Measurements from ENCODE around the gene BRMS1L. TPM values are rescaled to one million over a fixed set of nuclear protein-coding genes. Genes with fewer than 3 reads are reported as not detected.

BRMS1L gene
- total and polyA plus RNA-seq, 7 donors = 4.2 to 10.5 (median 5.8) TPM

GRCh38 chr14:35909665-35910064, 83.5 kb downstream of the BRMS1L start:
- TF ChIP-seq, protein P1, sequence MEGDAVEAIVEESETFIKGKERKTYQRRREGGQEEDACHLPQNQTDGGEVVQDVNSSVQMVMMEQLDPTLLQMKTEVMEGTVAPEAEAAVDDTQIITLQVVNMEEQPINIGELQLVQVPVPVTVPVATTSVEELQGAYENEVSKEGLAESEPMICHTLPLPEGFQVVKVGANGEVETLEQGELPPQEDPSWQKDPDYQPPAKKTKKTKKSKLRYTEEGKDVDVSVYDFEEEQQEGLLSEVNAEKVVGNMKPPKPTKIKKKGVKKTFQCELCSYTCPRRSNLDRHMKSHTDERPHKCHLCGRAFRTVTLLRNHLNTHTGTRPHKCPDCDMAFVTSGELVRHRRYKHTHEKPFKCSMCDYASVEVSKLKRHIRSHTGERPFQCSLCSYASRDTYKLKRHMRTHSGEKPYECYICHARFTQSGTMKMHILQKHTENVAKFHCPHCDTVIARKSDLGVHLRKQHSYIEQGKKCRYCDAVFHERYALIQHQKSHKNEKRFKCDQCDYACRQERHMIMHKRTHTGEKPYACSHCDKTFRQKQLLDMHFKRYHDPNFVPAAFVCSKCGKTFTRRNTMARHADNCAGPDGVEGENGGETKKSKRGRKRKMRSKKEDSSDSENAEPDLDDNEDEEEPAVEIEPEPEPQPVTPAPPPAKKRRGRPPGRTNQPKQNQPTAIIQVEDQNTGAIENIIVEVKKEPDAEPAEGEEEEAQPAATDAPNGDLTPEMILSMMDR (IDR thresholded peaks at IDR 0.05) = no peak
- TF ChIP-seq EP300 (IDR thresholded peaks at IDR 0.05) (no peak), POLR2A (IDR thresholded peaks at IDR 0.05) (no peak), POLR2AphosphoS5 (IDR thresholded peaks at IDR 0.05) (no peak)
- Histone ChIP-seq H3K4me3 (no peak overlapping the region), H3K4me1 (no peaks in the 10 kb centered on the region), H3K27ac (no peak overlapping the region), H3K9me3 (no peaks in the 10 kb centered on the region), H3K27me3 (no peaks in the 10 kb centered on the region), H3K36me3 (no peaks in the 10 kb centered on the region)
- intact Hi-C loops (cut with DNase I) = no loop called here
- WGBS, 2 donors = 52 to 74% methylated on average over 4 of the region's 4 CpGs
- no peak for DNase-seq

DNA sequence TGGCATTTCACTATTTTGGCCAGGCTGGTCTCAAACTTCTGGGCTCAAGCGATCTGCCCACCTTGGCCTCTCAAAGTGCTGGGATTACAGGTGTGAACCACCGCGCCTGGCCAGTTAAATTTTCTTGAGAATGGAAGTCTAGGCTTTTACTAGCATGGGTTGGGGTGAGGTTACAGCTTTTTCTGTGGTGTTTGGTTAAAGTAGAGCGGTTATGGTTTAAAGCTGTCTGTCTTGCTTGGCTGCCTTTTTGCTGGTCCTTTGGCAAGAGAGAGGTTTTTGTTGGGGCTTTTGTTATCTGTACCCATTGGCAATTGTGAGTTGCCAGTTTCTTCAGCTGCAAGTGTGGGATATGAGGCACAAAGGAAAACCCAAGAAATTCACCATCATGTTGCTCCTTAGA, 84.1 kb downstream of the BRMS1L start:
- no peaks in the 10 kb centered on the region for H3K36me3 ChIP-seq

DNA sequence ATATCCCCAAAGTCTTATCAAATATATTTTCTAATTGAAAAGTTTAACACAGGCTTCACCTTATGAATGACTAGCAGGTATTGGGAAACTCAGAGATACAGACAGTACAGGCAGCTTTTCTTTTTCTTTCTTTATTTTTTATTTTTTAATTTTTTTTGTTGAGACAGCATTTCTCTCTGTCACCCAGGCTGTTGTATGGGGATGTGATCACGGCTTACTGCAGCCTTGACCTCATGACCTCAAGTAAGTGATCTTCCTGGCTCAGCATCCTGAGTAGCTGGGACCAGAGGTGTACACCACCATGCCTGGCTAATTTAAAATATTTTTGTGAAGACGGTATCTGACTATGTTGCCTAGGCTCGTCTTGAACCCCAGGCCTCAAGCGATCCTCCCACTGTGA, 85.0 kb downstream of the BRMS1L start:
- TF ChIP-seq, protein P1 (IDR thresholded peaks at IDR 0.05) = no peak
- TF ChIP-seq POLR2A (IDR thresholded peaks at IDR 0.05) (no peak), POLR2AphosphoS5 (IDR thresholded peaks at IDR 0.05) (no peak), EP300 (IDR thresholded peaks at IDR 0.05) (no peak)
- WGBS, 2 donors = 85 to 89% methylated on average over 4 of the region's 4 CpGs
- Histone ChIP-seq H3K27ac (no peak overlapping the region), H3K9me3 (no peaks in the 10 kb centered on the region), H3K4me3 (no peak overlapping the region), H3K27me3 (no peaks in the 10 kb centered on the region), H3K36me3 (no peaks in the 10 kb centered on the region), H3K4me1 (no peaks in the 10 kb centered on the region)
- DNase-seq = no peak
- intact Hi-C loops (cut with DNase I) = no loop called here

More for the DNA sequence above, 84.1 kb downstream of the BRMS1L start:
- no peaks in the 10 kb centered on the region for H3K4me1 ChIP-seq
- intact Hi-C loops (cut with DNase I) = no loop called here
- WGBS, 2 donors = 86 to 94% methylated on average over 4 of the region's 4 CpGs
- H3K9me3 ChIP-seq = no peaks in the 10 kb centered on the region
- TF ChIP-seq POLR2AphosphoS5 (IDR thresholded peaks at IDR 0.05) (no peak), EP300 (IDR thresholded peaks at IDR 0.05) (no peak)
- no peak overlapping the region for H3K27ac ChIP-seq
- no peak overlapping the region for H3K4me3 ChIP-seq
- H3K27me3 ChIP-seq = no peaks in the 10 kb centered on the region
- DNase-seq = no peak

GRCh38 chr14:35915185-35915584, 89.0 kb downstream of the BRMS1L start:
- TF ChIP-seq, protein P1 (IDR thresholded peaks at IDR 0.05) = no peak
- TF ChIP-seq EP300 (IDR thresholded peaks at IDR 0.05) (no peak), POLR2AphosphoS5 (IDR thresholded peaks at IDR 0.05) (no peak), POLR2A (IDR thresholded peaks at IDR 0.05) (no peak)
- Histone ChIP-seq H3K9me3 (no peaks in the 10 kb centered on the region), H3K4me3 (no peak overlapping the region), H3K4me1 (no peaks in the 10 kb centered on the region), H3K27ac (no peak overlapping the region), H3K36me3 (no peaks in the 10 kb centered on the region), H3K27me3 (no peaks in the 10 kb centered on the region)
- no peak for DNase-seq
- 79 to 91% methylated on average over 4 of the region's 4 CpGs for WGBS, 2 donors
- intact Hi-C loops (cut with DNase I) = no loop called here

- Histone ChIP-seq H3K9me3 (no peaks in the 10 kb centered on the region), H3K27ac (no peak overlapping the region), H3K4me1 (no peaks in the 10 kb centered on the region), H3K27me3 (no peaks in the 10 kb centered on the region), H3K4me3 (no peak overlapping the region), H3K36me3 (no peaks in the 10 kb centered on the region)
- 86 to 91% methylated on average over 1 of the region's 1 CpG for WGBS, 2 donors
- no peak for DNase-seq
- TF ChIP-seq EP300 (IDR thresholded peaks at IDR 0.05) (no peak), POLR2AphosphoS5 (IDR thresholded peaks at IDR 0.05) (no peak), POLR2A (IDR thresholded peaks at IDR 0.05) (no peak)
- TF ChIP-seq, protein P1 (IDR thresholded peaks at IDR 0.05) = no peak
- intact Hi-C loops (cut with DNase I) = no loop called here
Observed at GRCh38 chr14:35915775-35916174, 89.6 kb downstream of the BRMS1L start.

Other genes starting within 250 kb of the BRMS1L start
- gene RALGAPA1, start 17.0 kb upstream of the BRMS1L start, total RNA-seq = 10 to 100 TPM; 58.6 to 89.9 (median 75.1) TPM
- gene RALGAPA1, start 17.0 kb upstream of the BRMS1L start, polyA plus RNA-seq = 10 to 100 TPM; 10.2 to 15.8 (median 12.6) TPM